Stimulated activated CD8-positive, alpha-beta memory T cell treated with anti-CD3 and anti-CD28 coated beads, Interleukin-4, amount 100 ng/mL, for 48 hours (primary cell): Measurements from ENCODE around the gene CAMK1D.
A peak's percentile ranks its signal among the peaks of the same experiment; 100 is the strongest.
"Not testable (repeated sequence)": the region's sequence is repeated elsewhere in the genome, so short reads cannot be mapped to it uniquely, and the experiment has no call there.

Source experiments
- DNase-seq: peaks from one replicate; pipeline ENCODE4 v3.0.0-alpha.2; 2020

CAMK1D gene

DNA sequence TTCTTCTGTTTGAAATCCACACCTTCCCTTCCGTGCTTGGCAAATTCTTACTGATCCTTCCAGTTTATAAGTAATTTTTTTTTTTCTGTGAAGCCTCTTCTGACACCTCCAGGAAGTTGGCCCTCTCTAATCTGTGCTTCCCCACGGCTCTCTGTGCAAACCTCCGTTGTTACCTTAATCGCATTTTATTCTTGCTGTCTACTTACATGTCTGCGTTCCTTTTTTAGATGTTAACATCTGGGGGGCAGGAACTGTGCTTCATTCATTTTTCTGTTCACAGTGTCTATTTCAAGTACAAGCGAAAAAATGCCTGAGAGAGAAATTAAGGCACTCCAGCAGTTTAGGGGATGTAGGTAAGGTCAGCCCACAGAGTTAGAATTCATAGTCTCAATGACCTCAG, 8.4 kb upstream of the CAMK1D start:
- DNase-seq, result no peak

- DNase-seq, result no peak
Measured at GRCh38 chr10:12341526-12341925, 7.8 kb upstream of the CAMK1D start.

DNA sequence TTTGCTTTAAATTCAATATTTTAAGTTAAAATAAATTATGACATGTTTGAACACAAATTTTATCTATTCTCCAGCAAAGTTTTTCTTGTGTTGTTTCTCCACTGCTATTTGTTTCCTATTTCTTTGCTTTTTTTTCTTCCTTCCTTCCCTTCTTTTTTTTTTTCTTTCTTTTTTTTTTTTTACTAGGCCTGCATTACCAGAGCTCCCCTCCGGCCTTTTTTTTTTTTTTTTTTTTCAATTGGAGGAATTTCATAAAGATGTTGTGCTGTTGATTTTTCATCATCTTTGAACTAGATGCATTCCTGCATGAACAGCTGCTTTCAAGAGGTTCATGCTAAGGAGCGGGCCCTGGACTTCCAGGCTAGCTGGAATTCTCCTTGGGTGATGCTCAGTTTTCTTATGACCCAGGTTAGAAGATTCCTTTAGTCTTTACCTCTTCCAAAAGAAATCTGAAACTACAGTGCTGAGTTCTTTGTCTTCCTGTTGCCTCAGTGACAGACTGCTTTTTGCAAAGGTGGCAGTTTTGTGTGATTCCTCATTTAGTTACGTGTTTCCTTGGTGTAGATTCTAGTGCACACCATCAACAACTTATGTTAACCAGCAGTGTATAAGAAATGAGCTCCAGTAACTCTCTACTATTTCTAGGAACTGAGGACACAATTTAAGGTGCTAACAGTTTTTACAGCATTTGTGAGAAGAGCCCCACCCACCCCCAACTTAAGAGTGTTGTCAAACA, 4.8 kb upstream of the CAMK1D start:
- DNase-seq, result no peak

GRCh38 chr10:12346707-12347106, 2.6 kb upstream of the CAMK1D start:
- DNase-seq, result no peak

DNA sequence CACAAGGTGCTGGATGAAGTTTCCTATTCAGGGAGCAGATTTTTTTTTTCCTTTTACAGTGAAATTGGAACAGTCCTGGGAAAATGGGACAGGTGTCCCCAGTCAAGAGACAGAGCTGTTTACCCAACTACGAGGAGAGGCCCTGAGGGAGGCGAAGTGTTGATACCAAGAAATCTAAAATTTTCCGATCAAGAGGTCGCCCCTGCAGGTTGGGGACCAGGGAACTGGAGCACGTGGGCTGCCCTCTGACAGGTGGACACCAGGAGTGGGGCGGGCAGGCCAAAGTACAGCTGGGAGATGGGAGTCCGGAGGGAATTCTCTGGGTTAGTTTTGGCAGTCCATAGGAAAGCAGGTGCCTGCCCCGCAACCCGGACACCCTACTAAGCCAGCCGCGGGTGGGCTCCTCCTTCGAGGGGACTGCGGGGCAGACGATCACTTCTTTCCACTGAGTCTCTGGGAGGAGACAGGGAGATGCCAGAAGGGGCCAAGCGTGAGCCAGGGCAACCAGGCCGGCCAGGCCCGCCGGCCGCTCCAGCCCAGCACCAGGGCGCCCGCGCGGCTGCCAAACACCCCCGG, 965 bp upstream of the CAMK1D start:
- no peak for DNase-seq

DNA sequence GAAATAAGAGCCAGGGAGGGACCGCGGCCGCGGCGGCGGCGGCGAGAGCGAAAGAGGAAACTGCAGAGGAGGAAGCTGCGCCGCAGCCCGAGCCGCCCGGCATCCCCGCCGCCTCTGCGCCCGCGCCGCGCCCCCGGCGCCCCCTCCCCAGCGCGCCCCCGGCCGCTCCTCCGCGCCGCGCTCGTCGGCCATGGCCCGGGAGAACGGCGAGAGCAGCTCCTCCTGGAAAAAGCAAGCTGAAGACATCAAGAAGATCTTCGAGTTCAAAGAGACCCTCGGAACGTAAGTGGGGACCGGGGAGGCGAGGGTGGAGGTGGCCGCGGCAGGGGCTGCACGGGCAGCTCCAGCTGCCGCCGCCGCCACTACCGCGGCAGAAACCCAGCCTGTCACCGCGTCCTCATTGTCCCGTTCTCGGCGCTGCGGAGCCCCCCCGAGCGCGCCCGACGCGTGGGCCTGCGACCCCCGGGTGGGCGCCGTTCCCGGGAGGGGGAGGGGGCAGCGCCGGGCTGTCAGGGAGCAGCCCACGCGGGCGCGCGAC, 351 bp downstream of the CAMK1D start:
- no peak for DNase-seq

DNA sequence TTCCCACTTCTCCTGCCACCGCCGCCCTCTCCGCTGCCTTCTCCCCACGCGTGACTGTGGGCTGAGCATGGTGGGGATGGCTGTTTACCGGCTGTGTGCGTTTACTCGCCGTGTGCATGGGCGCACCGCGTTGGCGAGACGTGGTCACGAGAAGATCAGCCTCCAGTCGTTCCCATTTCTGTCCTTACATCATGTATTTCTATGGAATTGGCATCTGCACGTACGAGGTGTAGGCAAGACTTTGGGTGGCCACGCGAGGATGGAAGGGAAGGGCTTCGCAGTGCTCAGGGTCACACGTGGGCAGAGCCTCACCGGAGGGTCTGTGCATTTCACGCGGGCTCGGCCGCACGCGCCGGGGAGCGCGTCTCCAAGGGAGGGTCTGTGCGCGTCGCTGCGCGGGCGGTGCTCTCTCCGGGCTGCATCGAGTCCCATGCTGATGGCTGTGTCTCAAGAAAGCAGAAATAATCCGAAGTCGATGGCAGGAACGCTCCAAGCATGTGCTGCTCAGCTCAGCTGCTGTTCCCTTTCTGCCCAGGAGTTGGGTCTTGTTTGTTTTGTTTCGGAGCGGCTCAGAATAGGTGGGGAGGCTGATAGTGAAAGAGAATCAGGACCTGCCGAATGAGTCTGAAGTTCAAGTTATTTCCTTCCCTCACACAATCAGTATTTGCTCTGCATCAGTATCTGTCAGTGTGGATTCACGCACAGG, 973 bp downstream of the CAMK1D start:
- peak; percentile 58 for DNase-seq

DNA sequence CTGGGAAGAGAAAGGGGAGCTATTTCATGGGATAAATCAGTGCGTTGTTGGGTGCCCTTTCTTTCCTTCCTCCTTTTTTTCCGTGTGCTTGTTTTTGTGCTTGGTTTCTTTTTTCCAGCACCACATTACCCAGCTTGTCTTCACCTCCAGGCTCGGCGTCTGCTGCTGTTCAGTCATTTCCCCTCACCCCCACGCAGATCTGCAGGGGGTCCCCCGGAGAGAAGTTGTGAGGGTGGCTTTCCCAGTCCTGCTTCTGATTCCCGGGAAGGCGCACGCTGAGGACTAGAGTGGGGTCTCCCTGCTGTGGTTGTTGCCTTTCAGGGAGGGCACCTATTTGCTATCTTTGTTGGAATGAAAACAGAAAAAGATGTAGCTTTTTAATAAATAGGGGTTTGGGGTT, 1.6 kb downstream of the CAMK1D start:
- no peak for DNase-seq

DNA sequence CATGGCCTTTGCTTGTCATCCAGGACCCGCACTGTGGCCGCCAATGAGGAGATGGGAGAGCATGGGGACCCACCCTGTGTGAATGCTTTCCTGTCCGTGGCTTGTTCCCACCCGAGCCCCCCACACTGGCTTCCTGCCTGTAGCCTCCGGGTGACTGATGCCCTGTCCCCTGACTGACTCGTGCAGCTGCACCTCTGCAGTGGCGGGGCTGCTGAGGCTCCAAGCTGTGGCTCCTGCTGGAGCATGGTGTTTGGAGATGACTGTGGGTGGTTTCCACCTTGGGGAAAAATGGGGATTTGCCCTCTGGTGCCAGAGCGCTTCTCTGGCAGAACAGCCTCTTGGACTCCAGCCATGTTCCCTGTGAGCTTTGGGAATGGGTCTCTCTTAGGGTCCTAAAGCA, 2.1 kb downstream of the CAMK1D start:
- DNase-seq, result peak; percentile 43

GRCh38 chr10:12351889-12352288, 2.5 kb downstream of the CAMK1D start:
- DNase-seq, result no peak

GRCh38 chr10:12353399-12354242, 4.3 kb downstream of the CAMK1D start:
- no peak for DNase-seq

DNA sequence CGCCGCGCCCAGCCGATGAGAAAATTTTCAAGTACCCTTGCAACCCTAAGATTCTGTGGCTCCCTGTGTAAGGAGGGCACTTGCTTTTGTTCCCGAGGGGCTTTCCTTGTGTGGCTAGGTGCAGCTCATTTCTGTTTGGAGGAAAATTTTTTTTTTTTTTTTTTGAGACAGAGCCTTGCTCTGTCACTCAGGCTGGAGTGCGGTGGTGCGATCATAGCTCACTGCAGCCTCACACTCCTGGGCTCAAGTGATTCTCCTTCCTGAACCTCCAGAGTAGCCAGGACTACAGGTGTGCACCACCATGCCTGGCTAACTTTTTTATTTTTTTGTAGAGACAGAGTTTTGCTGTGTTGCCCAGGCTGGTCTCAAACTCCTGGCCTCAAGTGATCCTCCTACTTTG, 5.3 kb downstream of the CAMK1D start:
- not testable (repeated sequence) for DNase-seq

DNA sequence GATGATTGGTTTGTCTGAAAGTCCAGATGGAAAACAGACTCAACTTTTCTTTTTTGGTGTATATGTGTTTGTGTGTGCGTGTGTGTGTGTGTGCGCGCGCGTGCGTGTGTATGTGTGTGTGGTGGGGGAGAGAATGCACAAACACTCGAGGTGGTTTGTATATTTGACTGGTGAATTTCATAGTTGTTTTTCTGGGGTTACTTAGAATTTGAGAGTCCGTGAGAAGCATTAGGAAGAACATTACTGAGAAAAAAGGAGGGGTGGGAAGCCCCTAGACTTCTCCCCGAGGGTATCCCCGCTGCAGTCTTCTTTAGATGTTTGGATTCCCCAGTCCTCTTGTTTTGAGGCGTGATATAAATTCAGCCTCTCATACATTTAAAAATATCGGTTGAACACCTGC, 6.0 kb downstream of the CAMK1D start:
- DNase-seq, result no peak

DNA sequence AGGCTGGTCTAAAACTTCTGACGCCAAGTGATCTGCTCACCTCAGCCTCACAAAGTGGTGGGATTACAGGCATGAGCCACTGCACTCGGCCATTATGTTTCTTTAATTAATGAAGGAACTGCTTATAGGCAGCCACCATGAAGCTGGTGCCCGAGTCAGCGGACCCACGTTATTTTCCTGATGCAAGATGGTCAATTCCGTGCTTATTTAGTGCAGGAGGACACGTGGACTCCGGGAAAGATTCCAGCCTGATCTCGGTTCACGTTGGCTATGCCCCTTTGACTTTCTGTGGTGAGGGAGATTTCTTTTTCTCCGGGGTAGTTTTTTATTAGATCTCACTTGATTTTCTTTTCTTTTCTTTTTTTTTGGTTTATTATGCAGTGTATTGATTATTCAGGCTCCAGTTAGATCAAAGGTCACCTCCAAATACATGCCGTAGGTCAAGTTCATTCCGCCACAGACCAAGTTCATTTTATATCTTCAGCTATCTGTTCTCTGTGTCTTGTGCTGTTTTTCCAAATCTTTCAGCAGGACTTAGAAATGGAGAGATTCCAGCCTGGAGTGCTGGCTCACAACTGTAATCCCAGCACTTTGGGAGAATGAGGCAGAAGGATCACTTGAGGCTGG, 8.3 kb downstream of the CAMK1D start:
- no peak for DNase-seq

- DNase-seq, result peak; percentile 39
Measured at GRCh38 chr10:12358863-12359564, 9.7 kb downstream of the CAMK1D start.

- DNase-seq, result no peak
Measured at GRCh38 chr10:12360461-12360860, 11.1 kb downstream of the CAMK1D start.

DNA sequence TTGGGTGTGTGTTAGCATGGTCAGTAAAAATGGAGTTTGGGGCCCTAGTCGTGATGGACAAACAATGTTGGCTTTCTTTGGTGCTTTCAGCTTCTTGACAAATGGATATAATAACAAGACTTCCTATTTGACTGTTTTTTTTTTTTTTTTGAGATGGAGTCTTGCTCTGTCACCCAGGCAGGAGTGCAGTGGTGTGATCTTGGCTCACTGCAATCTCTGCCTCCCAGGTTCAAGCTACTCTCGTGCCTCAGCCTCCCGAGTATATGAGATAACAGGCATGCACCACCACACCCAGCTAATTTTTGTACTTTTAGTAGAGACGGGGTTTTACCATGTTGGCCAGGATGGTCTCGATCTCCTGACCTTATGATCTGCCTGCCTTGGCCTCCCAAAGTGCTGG, 11.8 kb downstream of the CAMK1D start:
- not testable (repeated sequence) for DNase-seq

DNA sequence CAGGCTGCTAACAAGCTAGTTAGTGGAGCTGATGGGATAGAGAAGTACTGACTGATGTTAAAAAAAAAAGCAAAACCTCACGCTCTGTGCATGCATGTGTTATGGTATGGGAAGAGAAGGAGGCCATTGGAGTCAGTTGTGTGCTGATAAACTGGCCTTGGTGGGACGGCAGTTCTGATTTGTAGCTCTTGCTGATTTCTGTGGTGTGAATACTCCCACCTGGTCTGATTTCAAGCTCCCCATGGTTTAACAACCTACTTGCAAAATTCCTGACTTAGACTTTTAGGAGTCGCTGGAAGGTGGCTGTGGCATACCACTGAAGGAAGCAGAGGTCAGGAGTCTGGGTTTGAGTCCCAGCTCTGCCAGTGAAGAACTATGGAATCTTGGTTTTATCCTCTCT, 15.2 kb downstream of the CAMK1D start:
- no peak for DNase-seq

GRCh38 chr10:12367272-12367671, 17.9 kb downstream of the CAMK1D start:
- no peak for DNase-seq

GRCh38 chr10:12369982-12370381, 20.6 kb downstream of the CAMK1D start:
- DNase-seq, result no peak

- no peak for DNase-seq
Measured at GRCh38 chr10:12372846-12373245, 23.5 kb downstream of the CAMK1D start.

- no peak for DNase-seq
Measured at GRCh38 chr10:12375076-12375504, 25.7 kb downstream of the CAMK1D start.
